Measurements from ENCODE around the gene CELF3. TPM values are rescaled to one million over a fixed set of nuclear protein-coding genes. Genes with fewer than 3 reads are reported as not detected.

Gene CELF3
- not detected in 2 replicates for total RNA-seq (2014; rRNA removed; shearing (Covaris generic))

GRCh38 chr1:151716771-151717631 is at the start of gene CELF3:
Gene CELF3 (minus strand): TSS chr1:151716803. CDS start chr1:151716020, 783 bp downstream.

GRCh38 chr1:151762941-151763921 is 46.6 kb upstream of the CELF3 start, which contains the start of gene MRPL9:
Gene MRPL9 (minus strand): TSS chr1:151763496. CDS start chr1:151763479, 17 bp downstream.

GRCh38 chr1:151720974-151721787 is 4.6 kb upstream of the CELF3 start, which contains the start of gene RIIAD1:
Gene RIIAD1 (plus strand): TSS chr1:151721522. CDS start chr1:151721537, 15 bp downstream.

Small RNA genes lying within 50 kb of the gene (small RNA-seq; reads per million reads assigned to genes)
- gene RNU6-662P, result not detected

Other genes starting within 250 kb of the CELF3 start
- gene CGN, start 205.4 kb downstream of the CELF3 start, total RNA-seq (2014; rRNA removed; shearing (Covaris generic)), result 0.88 and 1.0 TPM in 2 replicates
- gene TUFT1, start 176.5 kb downstream of the CELF3 start, total RNA-seq (2014; rRNA removed; shearing (Covaris generic)), result 33.2 and 34.2 TPM in 2 replicates
- gene SNX27, start 104.8 kb downstream of the CELF3 start, total RNA-seq (2014; rRNA removed; shearing (Covaris generic)), result 24.4 and 25.7 TPM in 2 replicates
- gene RIIAD1, start 4.7 kb upstream of the CELF3 start, total RNA-seq (2014; rRNA removed; shearing (Covaris generic)), result 1.4 TPM in 1 of 2 replicates, not detected in the other
- gene MRPL9, start 46.7 kb upstream of the CELF3 start, total RNA-seq (2014; rRNA removed; shearing (Covaris generic)), result 189 and 194 TPM in 2 replicates
- 14.4 and 15.5 TPM in 2 replicates for gene TDRKH, start 73.7 kb upstream of the CELF3 start, total RNA-seq (2014; rRNA removed; shearing (Covaris generic))
- gene LINGO4, start 88.6 kb upstream of the CELF3 start, total RNA-seq (2014; rRNA removed; shearing (Covaris generic)), result not detected in 2 replicates
- 0.38 TPM in 1 of 2 replicates, not detected in the other for gene RORC, start 115.0 kb upstream of the CELF3 start, total RNA-seq (2014; rRNA removed; shearing (Covaris generic))
- gene C2CD4D, start 123.0 kb upstream of the CELF3 start, total RNA-seq (2014; rRNA removed; shearing (Covaris generic)), result 0.53 and 0.87 TPM in 2 replicates
- gene THEM5, start 136.9 kb upstream of the CELF3 start, total RNA-seq (2014; rRNA removed; shearing (Covaris generic)), result not detected in 2 replicates
- gene THEM4, start 192.7 kb upstream of the CELF3 start, total RNA-seq (2014; rRNA removed; shearing (Covaris generic)), result 32.3 and 42.9 TPM in 2 replicates

Measured in A375 (cell line).